ENCODE data around the gene ERBB4. TPM values are rescaled to one million over a fixed set of nuclear protein-coding genes. Genes with fewer than 3 reads are reported as not detected.

ERBB4 gene
- total RNA-seq, 2 experiments from 2014 or later: not detected

DNA sequence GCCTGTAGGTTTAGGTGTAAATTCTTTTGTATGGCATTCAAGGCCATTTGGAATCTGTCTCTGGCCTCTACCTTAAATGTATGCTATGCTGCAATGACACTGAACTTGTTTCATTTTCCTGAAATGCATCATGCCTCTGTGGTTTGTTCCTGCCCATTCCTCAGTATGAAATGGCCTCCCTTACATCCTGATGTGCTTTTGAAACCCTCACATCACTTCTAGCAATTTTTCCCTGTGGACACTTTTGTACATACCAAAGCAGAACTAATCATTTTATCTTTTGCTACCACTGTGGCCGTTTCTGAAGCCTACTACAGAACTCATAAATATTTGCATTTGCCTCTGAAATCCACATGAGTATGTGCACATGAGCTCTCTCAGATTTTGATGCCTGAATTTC is 557.2 kb downstream of the ERBB4 start:
- Histone ChIP-seq H3K4me1 (ENCODE audit: insufficient read depth, low read length) (no peaks in the 10 kb centered on the region), H3K4me3 (ENCODE audit: low read length) (no peak overlapping the region), H3K27ac (ENCODE audit: low read depth in 1 of 2, low read length in 2 of 2) (no peak overlapping the region), H3K9me3 (ENCODE audit: control insufficient read depth in 1 of 2, insufficient read depth in 1 of 2, low read length in 2 of 2) (peaks cover 0 to 9% of the 10 kb centered on the region in 2 experiments), H3K27me3 (ENCODE audit: control insufficient read depth in 1 of 2, insufficient read depth in 2 of 2, low read length in 2 of 2) (no peaks in the 10 kb centered on the region), H3K36me3 (ENCODE audit: insufficient read depth, low read length) (no peaks in the 10 kb centered on the region)
- DNase-seq (no peak), ATAC-seq (ENCODE audit: poor library complexity) (no peak)
- no peaks in the 10 kb centered on the region for H3K4me1 Mint-ChIP-seq (ENCODE audit: low read depth)
- no peaks in the 10 kb centered on the region for H3K36me3 Mint-ChIP-seq (ENCODE audit: low read depth)
- intact Hi-C loops (cut with DNase I, micrococcal nuclease): no loop called here
- ChIA-PET POLR2A (no interaction called here), CTCF (no interaction called here)
- no peak overlapping the region for H3K27ac Mint-ChIP-seq
- no peaks in the 10 kb centered on the region for H3K9me3 Mint-ChIP-seq
- no peak overlapping the region for H3K4me3 Mint-ChIP-seq
- no peaks in the 10 kb centered on the region for H3K27me3 Mint-ChIP-seq
- TF ChIP-seq, protein P1, sequence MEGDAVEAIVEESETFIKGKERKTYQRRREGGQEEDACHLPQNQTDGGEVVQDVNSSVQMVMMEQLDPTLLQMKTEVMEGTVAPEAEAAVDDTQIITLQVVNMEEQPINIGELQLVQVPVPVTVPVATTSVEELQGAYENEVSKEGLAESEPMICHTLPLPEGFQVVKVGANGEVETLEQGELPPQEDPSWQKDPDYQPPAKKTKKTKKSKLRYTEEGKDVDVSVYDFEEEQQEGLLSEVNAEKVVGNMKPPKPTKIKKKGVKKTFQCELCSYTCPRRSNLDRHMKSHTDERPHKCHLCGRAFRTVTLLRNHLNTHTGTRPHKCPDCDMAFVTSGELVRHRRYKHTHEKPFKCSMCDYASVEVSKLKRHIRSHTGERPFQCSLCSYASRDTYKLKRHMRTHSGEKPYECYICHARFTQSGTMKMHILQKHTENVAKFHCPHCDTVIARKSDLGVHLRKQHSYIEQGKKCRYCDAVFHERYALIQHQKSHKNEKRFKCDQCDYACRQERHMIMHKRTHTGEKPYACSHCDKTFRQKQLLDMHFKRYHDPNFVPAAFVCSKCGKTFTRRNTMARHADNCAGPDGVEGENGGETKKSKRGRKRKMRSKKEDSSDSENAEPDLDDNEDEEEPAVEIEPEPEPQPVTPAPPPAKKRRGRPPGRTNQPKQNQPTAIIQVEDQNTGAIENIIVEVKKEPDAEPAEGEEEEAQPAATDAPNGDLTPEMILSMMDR (IDR thresholded peaks at IDR 0.05): no peak

DNA sequence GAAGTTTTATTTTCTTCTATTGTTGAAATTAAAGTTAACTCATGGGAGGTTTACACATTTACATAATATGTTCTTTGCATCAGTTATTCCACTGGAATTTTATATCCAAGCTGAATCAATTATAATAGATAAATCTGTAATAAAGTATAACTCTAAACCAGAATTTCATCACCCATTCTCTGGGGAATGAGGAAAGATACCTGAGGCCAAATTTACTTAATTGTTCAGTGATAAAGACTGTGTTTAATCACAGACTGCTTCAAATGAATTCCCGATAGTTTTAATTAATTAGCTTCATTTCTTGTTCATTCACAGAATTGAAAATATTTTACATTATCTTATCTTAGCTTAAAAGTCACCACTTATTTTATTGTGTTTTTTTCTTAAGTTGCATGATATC is 562.5 kb downstream of the ERBB4 start:
- DNase-seq (no peak), ATAC-seq (ENCODE audit: poor library complexity) (no peak)
- Mint-ChIP-seq H3K4me1 (ENCODE audit: low read depth) (no peaks in the 10 kb centered on the region), H3K27me3 (no peaks in the 10 kb centered on the region), H3K36me3 (ENCODE audit: low read depth) (no peaks in the 10 kb centered on the region), H3K9me3 (peaks cover 2% of the 10 kb centered on the region), H3K27ac (no peak overlapping the region), H3K4me3 (no peak overlapping the region)
- ChIA-PET POLR2A (no interaction called here), CTCF (no interaction called here)
- H3K36me3 ChIP-seq (ENCODE audit: insufficient read depth, low read length): no peaks in the 10 kb centered on the region
- no peaks in the 10 kb centered on the region for H3K4me1 ChIP-seq (ENCODE audit: insufficient read depth, low read length)
- TF ChIP-seq, protein P1 (IDR thresholded peaks at IDR 0.05): no peak
- H3K27ac ChIP-seq (ENCODE audit: low read depth in 1 of 2, low read length in 2 of 2): no peak overlapping the region
- peaks cover 0 to 4% of the 10 kb centered on the region in 2 experiments for H3K9me3 ChIP-seq (ENCODE audit: control insufficient read depth in 1 of 2, insufficient read depth in 1 of 2, low read length in 2 of 2)
- intact Hi-C loops (cut with DNase I, micrococcal nuclease): no loop called here
- H3K27me3 ChIP-seq (ENCODE audit: control insufficient read depth in 1 of 2, insufficient read depth in 2 of 2, low read length in 2 of 2): no peaks in the 10 kb centered on the region
- no peak overlapping the region for H3K4me3 ChIP-seq (ENCODE audit: low read length)

DNA sequence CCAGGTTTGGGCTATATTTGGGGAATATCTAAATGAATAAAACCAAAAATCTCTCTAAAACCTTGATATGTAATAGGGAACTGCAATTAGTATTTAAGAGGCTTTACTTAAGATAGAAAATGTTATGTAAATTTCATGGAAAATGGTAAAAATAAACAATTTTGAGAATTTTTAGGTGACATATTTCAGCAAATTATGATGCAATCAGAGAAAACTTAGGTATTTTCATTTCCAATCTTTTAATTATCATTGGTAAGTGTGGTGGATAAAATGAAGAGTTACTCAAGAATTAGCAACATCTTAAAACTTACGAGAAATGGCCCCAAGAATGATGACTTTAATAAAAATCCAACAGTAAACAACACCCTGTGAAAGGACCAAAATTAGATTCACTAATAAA is 571.4 kb downstream of the ERBB4 start:
- TF ChIP-seq, protein P1 (IDR thresholded peaks at IDR 0.05): no peak
- no peaks in the 10 kb centered on the region for H3K27me3 Mint-ChIP-seq
- CTCF ChIA-PET: no interaction called here
- Histone ChIP-seq H3K27ac (ENCODE audit: low read depth in 1 of 2, low read length in 2 of 2) (no peak overlapping the region), H3K4me3 (ENCODE audit: low read length) (no peak overlapping the region), H3K4me1 (ENCODE audit: insufficient read depth, low read length) (no peaks in the 10 kb centered on the region), H3K36me3 (ENCODE audit: insufficient read depth, low read length) (no peaks in the 10 kb centered on the region), H3K9me3 (ENCODE audit: control insufficient read depth in 1 of 2, insufficient read depth in 1 of 2, low read length in 2 of 2) (no peaks in the 10 kb centered on the region), H3K27me3 (ENCODE audit: control insufficient read depth in 1 of 2, insufficient read depth in 2 of 2, low read length in 2 of 2) (no peaks in the 10 kb centered on the region)
- H3K36me3 Mint-ChIP-seq (ENCODE audit: low read depth): no peaks in the 10 kb centered on the region
- no peaks in the 10 kb centered on the region for H3K4me1 Mint-ChIP-seq (ENCODE audit: low read depth)
- H3K27ac Mint-ChIP-seq: no peak overlapping the region
- no peak for ATAC-seq (ENCODE audit: poor library complexity)
- H3K4me3 Mint-ChIP-seq: no peak overlapping the region
- intact Hi-C loops (cut with DNase I, micrococcal nuclease): no loop called here
- POLR2A ChIA-PET: no interaction called here
- DNase-seq: no peak
- H3K9me3 Mint-ChIP-seq: peaks cover 4% of the 10 kb centered on the region

Data from CD4-positive, alpha-beta T cell (primary cell).